Suprapubic skin (tissue), 4 donors: Measurements from ENCODE around the gene LTBP4.

Experiments used
- POLR2A ChIP-seq, 2 donors: fragments of 450-650 bp; IDR thresholded peaks; one replicate each; pipeline ENCODE4 v1.6.1; 2017; ENCODE audit warnings: antibody characterized with exemption in 2 of 2, mild to moderate bottlenecking in 2 of 2, moderate library complexity in 2 of 2
- POLR2AphosphoS5 ChIP-seq, 3 donors: sonication (generic); formaldehyde crosslinking; IDR thresholded peaks; one replicate each; pipeline ENCODE4 v1.6.1; 2017; ENCODE audit warnings: antibody characterized with exemption in 3 of 3
- TF ChIP-seq, protein P1 (sequence below), 2 donors: fragments of 200-600 bp in 1 of 2; fragments of 450-650 bp in 1 of 2; sonication (generic) in 1 of 2; IDR thresholded peaks; one replicate each; pipeline ENCODE4 v1.5.1; 2016 to 2019; ENCODE audit warnings: antibody characterized with exemption in 2 of 2, mild to moderate bottlenecking in 1 of 2, moderate library complexity in 1 of 2

DNA sequence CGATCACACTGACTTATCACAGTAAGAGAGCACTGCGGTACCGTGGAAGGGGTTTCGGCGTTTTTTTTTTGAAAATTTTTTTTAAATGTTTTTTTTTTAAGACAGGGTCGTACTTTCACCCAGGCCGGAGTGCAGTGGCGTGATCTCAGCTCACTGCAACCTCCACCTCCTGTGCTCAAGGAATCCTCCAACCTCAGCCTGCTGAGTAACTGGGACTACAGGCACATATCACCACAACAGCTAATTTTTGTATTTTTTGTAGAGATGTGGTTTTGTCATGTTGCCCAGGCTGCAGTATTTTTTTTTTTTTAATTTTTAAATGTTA lies 19.0 kb downstream of the LTBP4 start:
- TF ChIP-seq, protein P1, sequence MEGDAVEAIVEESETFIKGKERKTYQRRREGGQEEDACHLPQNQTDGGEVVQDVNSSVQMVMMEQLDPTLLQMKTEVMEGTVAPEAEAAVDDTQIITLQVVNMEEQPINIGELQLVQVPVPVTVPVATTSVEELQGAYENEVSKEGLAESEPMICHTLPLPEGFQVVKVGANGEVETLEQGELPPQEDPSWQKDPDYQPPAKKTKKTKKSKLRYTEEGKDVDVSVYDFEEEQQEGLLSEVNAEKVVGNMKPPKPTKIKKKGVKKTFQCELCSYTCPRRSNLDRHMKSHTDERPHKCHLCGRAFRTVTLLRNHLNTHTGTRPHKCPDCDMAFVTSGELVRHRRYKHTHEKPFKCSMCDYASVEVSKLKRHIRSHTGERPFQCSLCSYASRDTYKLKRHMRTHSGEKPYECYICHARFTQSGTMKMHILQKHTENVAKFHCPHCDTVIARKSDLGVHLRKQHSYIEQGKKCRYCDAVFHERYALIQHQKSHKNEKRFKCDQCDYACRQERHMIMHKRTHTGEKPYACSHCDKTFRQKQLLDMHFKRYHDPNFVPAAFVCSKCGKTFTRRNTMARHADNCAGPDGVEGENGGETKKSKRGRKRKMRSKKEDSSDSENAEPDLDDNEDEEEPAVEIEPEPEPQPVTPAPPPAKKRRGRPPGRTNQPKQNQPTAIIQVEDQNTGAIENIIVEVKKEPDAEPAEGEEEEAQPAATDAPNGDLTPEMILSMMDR (IDR thresholded peaks at IDR 0.05) = no peak
- TF ChIP-seq POLR2AphosphoS5 (IDR thresholded peaks at IDR 0.05) = no peak
- TF ChIP-seq POLR2A (IDR thresholded peaks at IDR 0.05) = no peak
